GM19395 (cell line): ENCODE data around the gene STK40.

ENCODE experiments used
- ATAC-seq: cut with Tn5 transposase; IDR thresholded peaks from one replicate; pipeline ENCODE4 v1.9.1; 2021; ENCODE audit warnings: mild to moderate bottlenecking, moderate library complexity; ENCODE audit not compliant: unreplicated experiment

Gene STK40

DNA sequence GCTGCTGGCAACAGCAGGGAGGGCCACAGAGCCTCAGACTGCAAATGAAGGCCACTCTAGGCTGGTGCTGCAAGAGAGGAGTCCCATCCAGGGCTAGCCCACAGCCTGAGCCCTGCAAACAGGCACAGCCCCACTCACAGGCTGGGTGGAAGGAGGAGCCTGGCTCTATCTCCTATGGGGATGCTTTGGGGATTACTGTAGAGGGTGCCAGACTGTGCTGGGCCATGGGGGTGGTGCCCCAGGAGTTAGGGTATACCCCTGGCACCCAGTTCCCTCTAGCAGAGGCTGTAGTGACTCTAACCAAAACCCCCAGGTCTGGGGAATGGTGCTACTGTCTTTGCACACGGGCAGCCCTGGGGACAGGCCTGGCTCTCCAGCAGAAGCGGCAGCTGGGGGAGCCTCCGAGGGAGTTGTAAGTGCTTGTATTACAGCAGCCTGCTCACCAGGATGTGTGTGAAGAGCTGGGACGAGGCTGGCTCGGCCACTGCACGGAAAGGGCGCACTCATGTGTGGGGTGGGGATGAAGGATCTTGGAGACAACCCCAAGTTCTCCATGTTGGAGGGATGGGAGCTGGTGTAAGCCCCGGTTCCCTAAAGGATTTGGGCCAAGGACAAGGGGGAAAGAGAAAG is 38.9 kb downstream of the STK40 start:
- ATAC-seq: no peak

DNA sequence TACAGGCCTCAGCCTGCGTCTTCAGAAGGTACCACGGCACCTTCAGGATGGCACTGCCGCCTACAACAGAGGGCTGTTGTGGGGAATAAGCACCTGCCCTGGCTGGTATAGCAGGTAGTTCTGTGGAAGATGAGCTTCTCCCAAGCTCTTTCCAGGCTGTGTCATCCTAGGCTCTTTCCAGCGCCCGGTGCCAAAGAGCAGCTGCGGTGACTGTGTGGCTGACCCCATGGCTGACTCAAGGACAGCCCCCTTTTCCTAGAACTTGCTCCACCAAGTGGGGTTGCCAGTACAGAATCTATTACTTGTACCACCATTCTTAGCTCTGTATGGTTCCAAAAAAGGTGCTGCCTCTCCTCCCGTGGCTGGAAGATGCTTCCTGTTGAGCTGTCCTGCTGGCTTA is 40.4 kb downstream of the STK40 start:
- ATAC-seq: no peak

DNA sequence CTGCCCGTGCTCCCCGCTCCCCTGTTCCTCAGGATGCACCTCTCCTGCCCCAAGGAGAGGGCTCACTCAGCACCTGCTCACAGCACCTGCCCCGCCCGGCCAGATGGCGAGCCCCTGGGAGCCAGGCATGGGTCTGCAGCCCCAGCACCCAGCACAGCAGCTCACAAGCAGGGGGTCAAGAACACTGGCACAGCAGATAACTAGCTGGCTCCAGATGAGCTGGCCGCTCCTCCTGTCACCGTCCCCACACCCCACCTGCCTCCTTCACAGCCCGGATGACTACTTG is 41.4 kb downstream of the STK40 start:
- no peak for ATAC-seq

DNA sequence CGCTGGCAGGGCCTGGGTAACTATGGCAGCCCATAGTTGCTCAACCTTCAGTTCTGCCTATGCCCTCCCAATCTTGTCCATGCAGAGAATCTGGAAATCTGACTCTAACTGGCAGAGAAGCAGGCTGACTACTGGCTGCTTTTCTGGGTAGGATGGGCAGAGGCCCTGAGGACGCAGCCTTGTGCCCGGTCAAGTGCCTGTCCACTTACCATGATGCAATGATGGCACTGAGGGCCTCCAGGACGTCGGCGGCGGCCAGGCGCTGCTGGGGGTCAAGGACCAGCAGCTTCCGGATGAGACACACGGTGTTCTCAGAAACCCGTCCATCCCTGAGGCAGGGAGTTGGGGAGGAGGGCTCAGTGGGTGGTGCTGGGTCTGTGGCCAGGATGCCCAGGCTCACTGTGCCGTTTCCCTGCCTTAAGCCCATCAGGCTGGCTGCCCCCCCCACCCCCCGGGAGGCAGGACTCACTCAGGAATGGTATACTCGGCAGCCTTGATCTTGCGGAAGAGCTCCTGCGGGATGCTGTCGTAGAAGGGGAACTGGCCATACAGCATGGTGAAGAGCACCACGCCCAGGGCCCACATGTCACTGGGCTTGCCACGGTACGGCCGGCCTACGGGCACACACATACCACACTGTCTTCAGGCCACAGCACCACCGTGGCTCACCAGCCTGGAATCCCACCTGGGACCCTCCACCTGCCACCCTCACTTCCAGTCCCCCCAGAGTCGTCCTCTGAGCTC is 41.9 kb downstream of the STK40 start:
- ATAC-seq: no peak

DNA sequence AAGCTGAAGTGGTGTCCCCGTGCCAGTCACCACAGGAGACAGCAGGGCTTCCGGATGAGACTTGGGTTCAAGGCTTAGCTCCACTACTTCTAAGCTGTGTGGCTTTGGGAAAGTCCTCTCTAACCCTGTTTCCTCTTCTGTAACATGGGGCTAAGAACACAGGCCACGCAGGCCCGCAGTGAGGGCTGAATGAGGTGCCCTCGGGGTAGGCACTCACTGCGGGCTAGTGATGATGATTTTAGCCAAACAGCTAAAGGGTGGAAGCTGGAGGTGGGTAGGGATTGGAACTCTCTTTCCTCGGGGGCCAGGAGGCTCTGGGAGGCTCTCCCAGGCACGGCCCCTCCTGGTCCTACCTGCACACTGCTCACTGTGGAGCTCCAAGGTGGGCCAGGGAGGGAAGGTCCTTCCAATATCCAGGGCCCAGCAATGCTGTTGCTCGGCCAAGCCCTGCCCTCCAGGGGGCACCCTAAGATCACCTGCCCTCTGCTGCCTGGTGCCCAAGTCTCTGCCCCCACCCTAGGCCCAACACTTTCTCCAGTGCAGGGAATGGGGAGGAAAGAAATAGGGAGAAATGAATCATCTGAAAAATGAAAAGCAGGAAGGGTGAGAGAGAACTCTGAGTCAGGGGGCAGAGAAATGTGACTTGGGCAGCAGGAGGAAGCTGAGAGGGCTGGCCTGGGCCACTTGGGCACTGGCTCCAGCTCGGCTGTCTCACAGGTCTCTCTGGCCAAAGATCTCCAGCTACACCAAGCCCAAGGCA is 43.1 kb downstream of the STK40 start:
- no peak for ATAC-seq

DNA sequence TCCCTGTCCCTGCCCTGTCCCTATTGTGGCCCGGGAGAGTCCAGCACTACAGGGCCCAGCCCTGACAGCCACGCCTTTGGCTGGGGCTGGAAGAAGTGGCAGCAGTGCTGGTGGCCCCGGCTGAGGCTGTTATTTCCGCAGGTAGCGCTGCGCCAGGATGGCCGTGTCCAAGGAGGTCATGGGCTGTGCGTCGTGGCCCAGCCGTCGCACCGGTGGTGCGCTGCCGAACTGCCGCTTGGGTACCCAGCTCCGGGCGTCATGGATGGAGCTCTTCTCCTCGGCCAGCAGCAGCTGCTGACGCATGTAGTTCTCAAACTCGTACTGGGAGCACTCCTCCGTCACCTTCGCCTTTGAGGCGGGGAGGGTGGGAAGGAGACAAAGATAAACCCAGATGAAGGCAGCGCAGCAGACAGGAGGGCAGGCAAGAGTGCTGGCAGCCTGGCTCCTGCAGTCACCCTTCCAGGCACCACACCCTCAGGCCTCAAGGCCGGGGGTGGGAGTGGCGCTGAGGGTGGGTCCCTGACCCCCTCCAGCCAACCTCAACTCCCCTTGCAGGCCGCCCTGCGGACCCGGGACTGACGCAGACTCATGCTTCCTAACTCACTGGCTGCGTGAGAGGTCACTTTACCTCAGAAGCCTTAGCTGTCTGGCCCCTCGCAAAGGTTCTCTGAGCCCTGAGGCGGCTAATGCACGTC is 44.0 kb downstream of the STK40 start:
- no peak for ATAC-seq

DNA sequence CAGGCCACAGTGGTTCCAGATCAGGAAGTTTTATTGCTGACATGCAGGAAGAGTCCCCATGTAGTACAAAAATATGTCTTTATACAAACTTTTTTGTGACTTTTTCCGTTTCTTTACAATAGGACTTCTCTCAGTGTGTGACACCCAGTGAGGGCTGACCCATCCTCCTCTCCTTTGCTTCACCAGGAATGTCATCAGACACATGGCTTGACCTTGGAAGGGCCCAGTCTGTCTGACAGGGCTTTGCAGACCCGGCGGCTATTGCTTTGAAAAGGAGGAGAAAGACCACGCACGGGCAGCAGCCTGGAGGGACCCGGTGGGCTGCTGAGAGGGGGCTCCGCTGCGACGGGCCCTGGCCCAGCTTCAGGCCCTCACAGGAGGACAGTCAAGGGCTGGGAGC is 46.1 kb downstream of the STK40 start:
- no peak for ATAC-seq

DNA sequence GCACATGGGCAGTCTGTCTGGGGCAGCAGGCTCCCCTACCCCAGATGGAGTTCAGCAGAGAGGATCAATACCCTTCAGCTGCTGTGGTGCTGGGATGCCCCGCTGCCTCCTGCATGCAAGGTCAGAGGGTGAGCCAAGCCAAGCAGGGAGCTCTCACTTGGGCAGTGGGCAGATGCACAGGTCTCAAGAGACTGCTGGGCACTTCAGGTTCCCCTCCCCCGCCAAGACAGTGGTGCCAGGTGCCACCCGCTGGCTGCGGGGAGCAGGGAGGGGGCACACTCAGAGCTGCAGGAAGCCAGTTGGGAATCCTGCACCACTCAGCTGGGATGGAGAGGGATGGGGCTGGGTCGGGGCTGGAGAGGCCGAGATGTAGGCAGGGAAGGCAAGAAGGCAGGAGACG is 46.5 kb downstream of the STK40 start:
- no peak for ATAC-seq

DNA sequence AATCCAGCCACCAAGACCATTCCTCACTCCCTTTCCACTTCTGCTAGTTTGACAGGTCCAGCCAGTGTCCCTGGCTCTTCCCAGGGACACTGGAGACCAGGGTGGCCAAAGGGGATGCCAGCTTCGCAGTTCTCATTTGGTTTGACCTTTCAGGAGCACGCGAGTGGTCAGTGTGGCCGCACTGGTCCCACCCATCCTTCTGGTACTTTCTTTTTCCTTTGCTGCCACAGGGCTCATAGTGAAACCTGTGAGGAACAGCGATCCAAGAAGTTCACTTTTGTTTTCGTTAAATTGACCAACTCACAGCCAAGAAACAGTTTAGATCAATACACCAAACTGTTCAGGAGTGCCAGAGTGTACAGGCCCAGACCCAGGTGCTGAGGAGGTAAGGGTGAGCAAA is 47.9 kb downstream of the STK40 start:
- ATAC-seq: no peak

DNA sequence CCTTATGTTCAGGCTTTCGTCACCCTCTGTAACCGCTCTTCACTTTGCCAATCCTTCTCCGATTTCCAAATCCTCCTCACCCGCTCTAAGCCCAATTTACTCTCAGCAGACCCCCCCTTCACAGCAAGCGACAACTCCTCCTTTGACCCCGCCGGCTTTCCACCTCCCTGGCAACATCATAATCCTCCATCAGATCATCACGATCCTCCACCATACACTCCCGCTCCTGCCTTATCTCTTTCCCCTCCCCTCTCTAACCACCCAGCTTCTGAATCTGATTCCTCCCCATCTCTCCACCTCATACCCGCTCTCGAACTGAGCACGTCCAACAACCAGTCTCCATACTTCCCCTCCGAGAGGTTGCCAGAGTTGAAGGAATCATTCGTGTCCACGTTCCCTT is 54.8 kb downstream of the STK40 start:
- no peak for ATAC-seq

DNA sequence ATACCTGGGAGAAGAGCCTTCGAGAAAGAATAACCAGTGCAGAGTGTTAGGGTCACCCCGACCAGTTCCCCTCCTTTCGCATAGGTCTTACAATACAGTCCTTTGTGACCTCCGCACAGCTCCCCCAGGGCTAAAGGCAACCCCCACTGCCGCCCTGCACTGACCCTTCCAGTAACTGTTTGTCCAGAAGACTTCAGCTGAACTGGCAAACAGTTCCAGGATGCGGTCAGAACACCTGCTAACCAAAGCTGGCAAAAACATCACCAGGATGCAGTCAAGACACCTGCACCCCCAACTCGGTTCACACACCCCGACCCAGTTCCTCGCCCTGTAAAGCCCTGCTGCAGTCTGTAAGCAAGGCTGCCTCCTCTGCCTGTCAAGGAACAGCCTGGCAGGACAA is 55.9 kb downstream of the STK40 start:
- no peak for ATAC-seq

DNA sequence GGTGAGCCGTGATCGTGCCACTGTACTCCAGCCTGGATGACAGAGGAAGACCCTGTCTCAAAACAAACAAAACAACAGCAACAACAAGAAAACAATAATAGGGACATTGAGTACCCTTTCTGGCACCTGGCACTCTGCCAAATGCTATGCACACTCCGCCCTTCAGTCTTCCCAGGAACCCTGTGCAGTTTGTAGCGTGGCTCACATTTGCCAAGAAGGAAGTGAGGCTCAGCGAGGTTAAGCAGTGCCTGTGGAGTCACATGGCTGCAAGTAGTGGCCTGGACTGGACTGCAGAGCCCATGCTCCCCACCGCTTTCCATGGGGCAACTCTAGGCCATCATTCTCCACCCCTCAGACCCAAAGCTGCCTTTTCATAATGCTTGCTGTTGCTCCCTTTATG is 57.0 kb downstream of the STK40 start:
- no peak for ATAC-seq

DNA sequence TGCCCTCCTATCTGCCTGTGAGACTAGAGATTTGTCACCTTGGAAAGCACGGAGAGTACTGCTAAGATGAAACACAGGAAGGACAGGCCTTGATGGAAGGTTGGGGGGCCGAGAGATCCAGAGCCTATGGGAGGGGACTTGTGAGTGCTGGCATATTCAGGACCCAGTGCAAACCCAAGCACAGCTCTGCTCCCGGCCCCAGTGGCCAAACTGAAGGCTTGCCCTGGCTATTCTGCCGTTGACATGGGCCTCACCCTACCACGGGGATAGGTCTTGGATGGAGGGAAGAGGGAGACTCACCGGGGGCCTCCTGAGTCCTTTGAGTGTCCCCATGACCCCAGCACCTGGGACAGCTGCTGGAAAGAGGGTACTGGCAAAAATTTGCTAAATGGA is 57.6 kb downstream of the STK40 start:
- ATAC-seq: no peak

DNA sequence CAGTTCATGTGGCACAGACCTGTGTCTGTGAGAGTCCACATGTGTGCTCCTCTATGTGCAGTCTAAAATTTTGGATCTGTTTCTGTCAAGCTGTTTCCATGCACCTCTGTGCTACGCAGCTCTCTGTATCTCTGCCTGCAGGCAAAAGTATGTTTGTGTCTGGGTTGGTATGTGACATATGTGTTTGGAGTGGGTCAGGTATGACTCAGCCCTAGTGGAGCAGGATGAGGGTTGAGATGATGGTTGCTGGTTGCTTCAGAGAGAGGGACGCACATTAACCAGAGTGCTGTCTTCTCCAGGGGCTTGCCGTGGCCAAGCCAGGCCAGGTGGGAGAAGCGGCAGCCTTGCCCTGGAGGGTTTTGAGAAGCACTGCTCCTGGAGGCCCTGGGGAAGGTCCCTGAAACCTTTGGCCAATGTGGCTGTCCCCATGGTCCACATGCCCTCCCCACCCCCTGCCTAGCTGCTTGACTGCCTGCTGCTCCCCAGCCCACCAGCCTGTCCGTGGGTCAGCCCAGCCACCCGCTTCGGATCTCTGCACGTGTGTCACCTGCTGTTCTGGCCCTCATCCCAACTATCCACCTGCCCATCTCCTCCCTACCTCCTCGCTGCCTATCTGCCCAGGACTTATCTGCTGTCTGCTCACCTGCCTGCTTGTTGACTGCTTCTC is 58.2 kb downstream of the STK40 start:
- no peak for ATAC-seq

DNA sequence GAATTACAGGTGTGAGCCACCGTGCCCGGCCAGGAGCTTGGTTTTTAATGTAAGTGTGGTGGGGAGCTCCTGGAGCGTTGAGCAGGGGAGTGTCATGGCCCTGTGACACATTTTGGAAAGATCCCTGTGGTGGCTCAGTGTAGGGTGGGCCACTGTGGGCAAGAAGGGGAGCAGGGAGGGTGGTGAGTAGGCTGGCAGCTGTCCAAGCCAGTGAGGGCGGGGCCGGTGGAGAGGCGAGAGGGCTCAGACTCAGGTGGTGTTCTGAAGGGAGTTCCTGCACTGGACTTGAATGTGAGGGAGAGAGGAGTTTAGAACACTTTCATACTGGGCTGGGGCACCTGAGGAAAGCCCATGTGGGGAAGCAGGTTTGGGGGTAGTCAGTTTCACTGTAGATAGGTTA is 59.2 kb downstream of the STK40 start:
- no peak for ATAC-seq

DNA sequence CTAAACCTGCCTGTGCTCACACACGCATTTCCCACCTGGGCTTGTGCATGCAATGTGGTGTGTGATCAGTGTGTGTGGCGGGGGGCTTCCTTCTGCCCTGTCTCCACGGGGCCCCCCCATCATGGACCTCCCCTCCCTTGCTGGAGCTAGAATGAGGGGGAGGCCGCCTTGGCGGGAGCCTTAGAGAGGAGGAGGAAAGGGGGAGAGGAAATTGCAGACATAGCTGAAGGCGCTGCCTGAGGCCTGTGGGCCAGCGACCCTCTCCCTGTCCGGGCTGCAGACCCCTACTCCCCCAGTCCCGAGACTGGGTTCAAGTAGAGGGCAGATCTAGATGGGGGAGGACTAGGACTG is 61.4 kb downstream of the STK40 start:
- ATAC-seq: no peak

DNA sequence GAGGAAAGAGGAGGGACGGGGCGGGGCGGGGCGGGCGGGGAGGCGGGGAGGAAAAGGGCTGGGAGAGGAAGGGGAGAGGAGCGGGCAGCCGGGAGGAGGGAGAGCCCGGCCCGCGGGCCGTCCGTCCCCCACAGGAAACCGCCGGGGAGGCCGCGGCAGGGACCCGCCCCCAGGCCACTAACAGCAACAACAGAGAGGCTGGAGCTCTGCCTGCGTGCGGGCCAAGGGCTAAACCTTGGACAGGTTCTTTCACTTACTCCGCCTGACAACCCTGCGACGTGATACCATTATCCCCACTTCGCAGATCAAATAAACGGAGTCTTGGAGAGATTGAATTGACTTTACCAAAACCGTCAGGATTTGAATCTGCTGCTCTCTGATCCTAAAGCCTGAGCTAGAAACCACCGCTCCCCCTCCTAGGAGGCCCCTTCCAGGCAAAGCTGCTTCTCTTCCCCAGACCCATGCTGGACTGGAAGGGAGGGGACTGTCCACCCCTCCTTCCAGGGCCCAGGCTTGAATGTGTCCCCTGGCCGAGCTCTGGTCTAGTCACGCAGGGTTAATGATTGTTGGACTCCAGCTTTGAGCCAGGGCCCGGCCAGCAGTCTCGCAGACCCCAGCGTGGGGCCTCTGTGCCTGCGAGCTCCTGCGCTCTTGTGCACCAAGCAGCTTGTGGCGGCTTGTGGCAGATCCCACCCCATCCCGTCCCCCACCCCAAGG is 61.9 kb downstream of the STK40 start, which contains the start of gene EVA1B:
TSS of gene EVA1B (minus strand) at position 10 of the 717 bp plus-strand sequence. CDS start 608 bp downstream, outside the sequence.
- no peak for ATAC-seq

DNA sequence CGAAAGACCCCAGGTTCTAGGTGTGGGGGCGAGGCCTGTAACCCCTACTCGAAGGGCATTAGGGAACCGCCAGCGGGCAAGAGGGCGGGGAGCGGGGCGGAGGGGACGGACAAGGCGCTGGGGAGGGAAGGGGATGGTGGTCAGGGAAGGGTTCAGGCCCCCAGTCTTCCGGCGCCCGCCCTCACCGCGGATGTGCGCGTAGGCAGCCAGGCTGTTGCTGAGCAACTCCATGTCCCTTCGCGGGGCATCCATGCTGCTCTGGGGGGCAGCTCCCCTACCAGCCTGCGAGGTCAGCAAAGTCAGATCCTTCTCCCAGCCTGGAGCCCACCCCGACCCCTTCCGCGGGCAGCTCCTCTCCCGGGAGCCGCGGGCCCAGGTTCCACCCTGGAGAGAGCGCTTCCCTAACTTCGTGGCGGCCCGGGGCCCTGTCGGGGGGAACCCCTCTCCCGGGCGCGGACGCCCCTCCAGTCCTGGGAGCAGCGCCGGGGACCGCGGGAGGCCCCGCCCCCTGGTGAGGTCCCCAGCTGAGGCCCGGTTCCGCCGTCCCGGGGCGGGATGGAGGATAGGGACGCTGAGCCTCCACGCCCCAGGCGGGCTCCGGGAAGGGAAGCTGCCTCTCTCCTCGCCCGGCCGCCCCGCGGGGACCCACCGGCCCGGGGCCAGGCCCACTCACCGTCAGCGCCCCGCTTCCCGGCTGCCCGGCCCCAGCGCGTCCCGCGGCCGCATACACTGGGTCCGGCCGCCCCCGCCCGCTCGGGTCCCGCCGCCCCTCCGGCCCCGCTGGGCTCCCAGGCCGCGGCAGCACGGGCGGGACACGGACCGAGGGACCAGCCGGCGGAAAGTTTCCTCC is 62.7 kb downstream of the STK40 start:
- ATAC-seq: no peak

DNA sequence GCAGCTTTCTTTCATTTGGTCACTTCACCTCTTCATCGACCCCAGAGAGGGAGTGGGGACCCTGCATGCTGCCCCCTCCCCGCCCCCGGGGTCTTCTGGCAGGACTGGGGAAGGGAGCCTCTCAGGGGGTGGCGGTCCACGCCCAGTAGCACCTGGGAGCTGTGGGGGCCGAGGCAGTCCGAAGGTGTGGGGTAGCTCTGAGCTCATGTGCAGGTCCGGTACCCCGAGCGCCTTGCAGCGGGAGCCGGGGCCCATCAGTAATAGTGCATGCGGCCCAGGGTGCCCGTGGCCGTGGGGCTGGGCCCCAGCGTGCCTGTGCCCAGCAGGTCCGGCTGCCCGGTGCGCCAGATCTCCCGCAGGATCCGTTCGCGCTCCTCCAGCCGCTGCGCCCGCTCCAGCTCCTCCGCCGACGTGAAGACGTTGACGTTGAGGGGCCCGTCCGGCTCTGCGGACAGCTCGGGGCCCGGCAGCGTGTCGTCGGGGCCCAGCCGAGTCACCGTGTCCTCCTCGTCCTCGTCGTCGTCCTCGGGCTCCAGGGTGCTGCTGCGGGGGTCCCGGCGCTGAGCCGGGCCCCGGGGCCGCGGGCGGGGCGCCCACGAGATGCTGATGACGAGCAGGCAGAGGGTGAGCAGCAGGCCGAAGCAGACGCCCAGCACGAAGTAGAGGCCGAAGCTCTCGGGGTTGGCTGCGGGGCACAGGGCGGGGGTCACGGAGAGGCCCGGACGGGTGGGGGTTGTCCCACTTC is 63.5 kb downstream of the STK40 start:
- no peak for ATAC-seq
